Vagina (tissue), 2 donors: ENCODE data around the gene IFT52.

Source experiments
- POLR2AphosphoS5 ChIP-seq, 2 donors: sonication (generic); formaldehyde crosslinking; IDR thresholded peaks; one replicate each; pipeline ENCODE4 v1.9.0; 2017; ENCODE audit warnings: antibody characterized with exemption in 2 of 2, mild to moderate bottlenecking in 2 of 2, low read depth in 1 of 2; ENCODE audit not compliant: insufficient read depth in 1 of 2
- TF ChIP-seq, protein P1 (sequence below), 3 experiments: fragments of 450-650 bp in 2 of 3; fragments of 200-600 bp in 1 of 3; sonication (generic) in 1 of 3; IDR thresholded peaks; one replicate each; pipeline ENCODE4 v1.5.1; 2017 to 2019; ENCODE audit warnings: antibody characterized with exemption in 3 of 3, mild to moderate bottlenecking in 2 of 3, moderate library complexity in 2 of 3

DNA sequence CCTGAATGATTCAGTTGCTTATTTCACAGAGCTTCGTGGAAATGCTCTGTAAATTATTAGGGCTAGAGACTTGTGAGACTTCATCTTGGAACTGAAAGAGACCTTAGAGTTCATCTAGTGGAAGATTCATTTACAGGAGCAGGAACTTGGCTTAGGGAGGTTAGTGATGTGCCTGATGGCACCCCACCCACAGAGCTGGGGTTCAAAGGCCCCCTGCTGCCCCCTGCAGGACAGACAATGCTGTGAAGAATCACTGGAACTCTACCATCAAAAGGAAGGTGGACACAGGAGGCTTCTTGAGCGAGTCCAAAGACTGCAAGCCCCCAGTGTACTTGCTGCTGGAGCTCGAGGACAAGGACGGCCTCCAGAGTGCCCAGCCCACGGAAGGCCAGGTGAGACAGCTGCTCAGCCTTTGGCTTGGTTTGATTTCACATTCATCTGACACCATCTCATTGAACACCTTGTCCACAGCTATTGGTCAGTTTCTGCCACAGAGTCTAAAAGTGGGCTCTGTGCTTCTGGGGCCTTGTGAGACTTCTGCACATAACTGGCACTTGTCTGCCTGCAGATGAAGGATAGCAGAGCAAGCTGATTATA is 101.3 kb downstream of the IFT52 start:
- TF ChIP-seq, protein P1, sequence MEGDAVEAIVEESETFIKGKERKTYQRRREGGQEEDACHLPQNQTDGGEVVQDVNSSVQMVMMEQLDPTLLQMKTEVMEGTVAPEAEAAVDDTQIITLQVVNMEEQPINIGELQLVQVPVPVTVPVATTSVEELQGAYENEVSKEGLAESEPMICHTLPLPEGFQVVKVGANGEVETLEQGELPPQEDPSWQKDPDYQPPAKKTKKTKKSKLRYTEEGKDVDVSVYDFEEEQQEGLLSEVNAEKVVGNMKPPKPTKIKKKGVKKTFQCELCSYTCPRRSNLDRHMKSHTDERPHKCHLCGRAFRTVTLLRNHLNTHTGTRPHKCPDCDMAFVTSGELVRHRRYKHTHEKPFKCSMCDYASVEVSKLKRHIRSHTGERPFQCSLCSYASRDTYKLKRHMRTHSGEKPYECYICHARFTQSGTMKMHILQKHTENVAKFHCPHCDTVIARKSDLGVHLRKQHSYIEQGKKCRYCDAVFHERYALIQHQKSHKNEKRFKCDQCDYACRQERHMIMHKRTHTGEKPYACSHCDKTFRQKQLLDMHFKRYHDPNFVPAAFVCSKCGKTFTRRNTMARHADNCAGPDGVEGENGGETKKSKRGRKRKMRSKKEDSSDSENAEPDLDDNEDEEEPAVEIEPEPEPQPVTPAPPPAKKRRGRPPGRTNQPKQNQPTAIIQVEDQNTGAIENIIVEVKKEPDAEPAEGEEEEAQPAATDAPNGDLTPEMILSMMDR (IDR thresholded peaks at IDR 0.05) = no peak
- no peak for TF ChIP-seq POLR2AphosphoS5 (IDR thresholded peaks at IDR 0.05; ENCODE audit: insufficient read depth in 1 of 2, low read depth in 1 of 2)
